Measurements from ENCODE around the gene CLRN3. TPM values are rescaled to one million over a fixed set of nuclear protein-coding genes. Genes with fewer than 3 reads are reported as not detected.

CLRN3 gene
- polyA plus RNA-seq, 1 donor: not detected

- no peak for DNase-seq (ENCODE audit: low read depth)
These were observed 17.3 kb downstream of the CLRN3 start for GRCh38 chr10:127875449-127875765.

- DNase-seq (ENCODE audit: low read depth): no peak
These were observed 17.9 kb downstream of the CLRN3 start for GRCh38 chr10:127874671-127875448.

- DNase-seq (ENCODE audit: low read depth): no peak
These were observed 18.8 kb downstream of the CLRN3 start for GRCh38 chr10:127873901-127874470.

- DNase-seq (ENCODE audit: low read depth): no peak
These were observed 19.7 kb downstream of the CLRN3 start for GRCh38 chr10:127872871-127873600.

GRCh38 chr10:127872011-127872761 lies 20.6 kb downstream of the CLRN3 start:
- DNase-seq (ENCODE audit: low read depth): no peak

DNA sequence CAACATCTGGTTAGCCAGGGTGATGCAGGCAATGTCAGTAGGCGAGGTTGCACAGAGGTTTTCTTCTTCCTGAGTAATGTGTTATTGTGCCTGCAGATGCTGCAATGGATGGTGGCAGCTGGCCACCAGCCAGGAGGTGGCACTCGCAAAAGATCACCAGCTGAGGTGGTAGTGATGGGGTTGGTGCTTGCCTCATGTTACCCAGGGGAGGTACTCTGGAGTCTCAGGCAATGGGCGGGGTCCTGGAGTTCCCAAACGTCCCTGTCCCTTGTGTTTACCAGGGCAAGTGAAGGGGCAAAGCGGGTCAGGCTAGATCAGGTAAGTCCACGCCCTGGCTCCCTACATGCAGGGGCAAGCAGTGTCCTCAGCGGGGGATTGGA lies 21.1 kb downstream of the CLRN3 start:
- DNase-seq (ENCODE audit: low read depth): no peak

DNA sequence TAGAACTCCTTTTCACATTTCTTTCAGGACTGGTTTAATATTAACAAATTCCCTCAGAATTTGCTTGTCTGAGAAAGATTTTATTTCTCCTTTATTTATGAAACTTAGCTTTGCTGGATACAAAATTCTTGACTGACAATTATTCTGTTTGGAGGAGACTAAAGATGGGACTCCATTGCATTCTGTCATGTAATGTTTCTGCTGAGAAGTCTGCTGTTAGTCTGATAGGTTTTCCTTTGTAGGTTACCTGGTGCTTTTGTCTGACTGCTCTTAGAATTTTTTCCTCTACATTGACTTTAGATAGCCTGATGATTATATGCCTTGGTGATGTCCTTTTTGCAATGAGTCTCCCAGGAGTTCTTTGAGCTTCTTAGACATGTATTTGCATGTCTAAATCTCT lies 23.4 kb downstream of the CLRN3 start:
- DNase-seq (ENCODE audit: low read depth): no peak

GRCh38 chr10:127867805-127868204 lies 24.9 kb downstream of the CLRN3 start:
- DNase-seq (ENCODE audit: low read depth): no peak

GRCh38 chr10:127866276-127867013 lies 26.3 kb downstream of the CLRN3 start:
- no peak for DNase-seq (ENCODE audit: low read depth)

GRCh38 chr10:127863231-127863825 lies 29.4 kb downstream of the CLRN3 start:
- DNase-seq (ENCODE audit: low read depth): no peak

GRCh38 chr10:127860592-127860991 lies 32.1 kb downstream of the CLRN3 start:
- DNase-seq (ENCODE audit: low read depth): no peak

- DNase-seq (ENCODE audit: low read depth): no peak
These were observed 36.8 kb downstream of the CLRN3 start for GRCh38 chr10:127855976-127856375.

- no peak for DNase-seq (ENCODE audit: low read depth)
These were observed 37.2 kb downstream of the CLRN3 start for GRCh38 chr10:127855591-127855881.

- no peak for DNase-seq (ENCODE audit: low read depth)
These were observed 37.8 kb downstream of the CLRN3 start for GRCh38 chr10:127854769-127855590.

DNA sequence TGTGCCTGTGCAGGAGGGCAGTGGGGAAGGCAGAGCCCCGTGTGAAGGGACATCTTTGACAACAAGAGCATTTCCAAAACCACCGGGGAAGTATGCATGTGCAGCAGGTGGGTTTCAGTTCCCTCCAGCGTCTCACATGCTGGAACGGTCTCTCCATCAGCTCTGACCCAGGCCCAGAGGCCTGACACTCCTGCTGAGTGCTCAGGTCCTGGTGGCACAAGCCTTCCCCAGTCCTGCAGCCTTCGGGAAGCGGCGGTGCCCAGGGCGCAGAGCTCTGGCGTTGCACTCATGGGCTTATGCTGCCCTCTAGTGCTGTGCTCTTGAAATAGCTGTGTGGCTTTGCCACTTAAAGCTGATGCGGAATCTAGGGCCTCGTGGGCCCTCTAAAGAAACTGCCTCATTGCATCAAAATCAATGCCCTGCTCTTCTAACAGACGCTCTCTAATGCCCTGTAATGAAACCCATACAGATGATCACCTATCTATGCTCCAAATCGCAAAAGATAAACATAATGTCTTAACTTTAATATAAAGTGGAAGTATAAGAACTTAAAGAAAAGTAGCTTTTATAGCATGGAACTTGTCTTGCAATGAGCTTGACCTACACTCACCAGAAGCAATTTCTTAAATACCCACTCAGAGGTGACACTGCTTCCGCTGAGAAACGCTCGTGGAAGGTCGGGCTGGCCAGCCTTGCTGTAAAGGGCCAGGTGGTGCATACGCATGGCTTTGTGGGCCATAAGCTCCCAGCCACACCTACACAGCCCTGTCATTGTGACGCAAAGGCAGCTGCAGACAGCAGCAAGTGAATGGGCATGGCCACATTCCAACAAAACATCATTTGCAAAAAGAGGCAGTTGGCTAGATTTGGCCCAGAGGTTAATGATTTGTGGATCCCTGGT lies 38.6 kb downstream of the CLRN3 start:
- DNase-seq (ENCODE audit: low read depth): peak; percentile 13

DNA sequence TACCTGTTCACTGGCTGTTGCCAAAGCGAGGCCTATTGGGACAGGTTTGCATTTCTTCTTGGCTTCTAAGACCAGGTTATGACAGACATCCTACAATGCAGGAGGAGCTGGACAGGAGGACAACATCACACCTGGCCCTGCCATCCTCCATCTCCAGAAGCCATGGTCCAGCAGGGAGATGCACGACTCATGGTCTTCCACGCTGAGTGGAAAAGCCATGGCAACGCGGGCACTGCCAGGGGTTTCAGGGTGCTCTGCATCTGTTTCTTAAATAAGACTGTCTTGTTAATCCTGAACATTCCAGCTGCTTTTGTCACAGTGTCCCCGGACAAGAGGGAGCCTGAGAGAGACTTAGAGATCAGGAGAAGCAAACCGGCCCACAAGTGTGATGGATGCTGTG lies 40.3 kb downstream of the CLRN3 start:
- no peak for DNase-seq (ENCODE audit: low read depth)

GRCh38 chr10:127851661-127852194 lies 41.0 kb downstream of the CLRN3 start:
- DNase-seq (ENCODE audit: low read depth): no peak

DNA sequence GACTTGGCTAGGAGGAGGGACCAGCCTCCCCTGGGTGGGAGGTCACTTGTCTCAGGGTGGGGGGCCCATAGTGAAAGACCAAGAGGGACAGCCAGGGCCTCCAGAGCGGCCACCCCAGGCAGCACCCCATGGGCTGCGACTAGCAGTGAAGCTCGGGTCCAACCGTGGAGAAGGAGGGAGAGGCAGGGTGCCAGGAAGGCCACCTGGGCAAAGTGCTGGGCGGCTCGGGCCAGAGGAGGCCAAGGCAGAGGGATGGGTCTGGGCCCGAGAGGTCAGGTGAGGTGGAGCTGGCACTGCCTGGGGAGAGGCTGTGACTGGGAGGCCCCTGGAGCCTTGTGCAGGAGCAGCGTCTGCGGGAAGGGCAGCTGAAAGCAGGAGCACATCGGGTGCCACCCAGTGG lies 41.8 kb downstream of the CLRN3 start:
- DNase-seq (ENCODE audit: low read depth): no peak

GRCh38 chr10:127849921-127850320 lies 42.8 kb downstream of the CLRN3 start:
- no peak for DNase-seq (ENCODE audit: low read depth)
